ENCODE results near the gene RGMB.

- TF ChIP-seq CTCF (IDR thresholded peaks at IDR 0.05) (no peak), POLR2A (IDR thresholded peaks at IDR 0.05) (no peak)
Measured at GRCh38 chr5:98798371-98798770, 24.9 kb downstream of the RGMB start.
